NOMO-1 treated with dmso at 0.1 percent for 144 hours (cell line): ENCODE measurements around the gene FBXW4.

Source experiments
- DNase-seq: peaks from one replicate; lab custom pipeline; 2025; ENCODE audit not compliant: unreplicated experiment; lab: John Stamatoyannopoulos, UW

The FBXW4 gene, protein sequence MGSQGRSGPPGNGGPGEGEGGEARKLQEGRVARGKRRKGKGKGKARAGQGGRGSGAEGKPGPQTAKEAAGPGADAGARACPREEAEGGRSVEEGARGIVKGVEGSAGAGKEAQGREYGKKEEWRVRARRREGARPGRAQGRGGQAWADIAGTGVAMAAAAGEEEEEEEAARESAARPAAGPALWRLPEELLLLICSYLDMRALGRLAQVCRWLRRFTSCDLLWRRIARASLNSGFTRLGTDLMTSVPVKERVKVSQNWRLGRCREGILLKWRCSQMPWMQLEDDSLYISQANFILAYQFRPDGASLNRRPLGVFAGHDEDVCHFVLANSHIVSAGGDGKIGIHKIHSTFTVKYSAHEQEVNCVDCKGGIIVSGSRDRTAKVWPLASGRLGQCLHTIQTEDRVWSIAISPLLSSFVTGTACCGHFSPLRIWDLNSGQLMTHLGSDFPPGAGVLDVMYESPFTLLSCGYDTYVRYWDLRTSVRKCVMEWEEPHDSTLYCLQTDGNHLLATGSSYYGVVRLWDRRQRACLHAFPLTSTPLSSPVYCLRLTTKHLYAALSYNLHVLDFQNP

DNA sequence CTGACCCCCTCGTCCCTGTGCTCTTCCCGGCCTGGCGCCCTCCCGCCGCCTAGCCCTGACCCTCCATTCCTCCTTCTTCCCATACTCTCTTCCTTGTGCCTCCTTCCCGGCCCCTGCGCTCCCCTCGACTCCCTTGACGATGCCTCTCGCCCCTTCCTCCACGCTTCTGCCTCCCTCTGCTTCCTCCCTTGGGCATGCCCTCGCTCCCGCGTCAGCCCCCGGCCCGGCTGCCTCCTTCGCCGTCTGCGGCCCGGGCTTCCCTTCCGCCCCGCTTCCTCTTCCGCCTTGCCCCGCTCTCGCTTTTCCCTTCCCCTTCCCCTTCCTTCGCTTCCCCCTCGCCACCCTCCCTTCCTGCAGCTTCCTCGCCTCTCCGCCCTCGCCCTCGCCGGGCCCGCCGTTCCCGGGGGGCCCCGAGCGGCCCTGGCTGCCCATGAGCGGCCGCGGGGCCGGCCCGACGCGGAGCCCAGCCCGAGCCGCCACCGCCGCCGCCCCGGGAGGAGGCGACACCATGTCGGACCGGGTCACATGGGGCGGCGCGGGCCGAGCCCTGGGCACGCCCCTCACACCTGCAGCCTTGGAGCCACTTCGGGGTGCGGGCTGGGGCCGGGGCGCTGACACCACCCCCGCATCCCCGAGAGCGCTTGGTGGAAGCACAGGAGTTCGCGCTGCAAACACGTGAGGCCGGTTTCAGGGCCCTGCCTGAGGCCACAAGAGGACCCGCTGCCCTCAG lies at the start of gene FBXW4:
Gene FBXW4, minus strand, starts transcription at position 497 of the 730 bp plus-strand sequence. Its CDS starts 65 bp downstream, at position 432.
- peak; percentile 61 for DNase-seq

DNA sequence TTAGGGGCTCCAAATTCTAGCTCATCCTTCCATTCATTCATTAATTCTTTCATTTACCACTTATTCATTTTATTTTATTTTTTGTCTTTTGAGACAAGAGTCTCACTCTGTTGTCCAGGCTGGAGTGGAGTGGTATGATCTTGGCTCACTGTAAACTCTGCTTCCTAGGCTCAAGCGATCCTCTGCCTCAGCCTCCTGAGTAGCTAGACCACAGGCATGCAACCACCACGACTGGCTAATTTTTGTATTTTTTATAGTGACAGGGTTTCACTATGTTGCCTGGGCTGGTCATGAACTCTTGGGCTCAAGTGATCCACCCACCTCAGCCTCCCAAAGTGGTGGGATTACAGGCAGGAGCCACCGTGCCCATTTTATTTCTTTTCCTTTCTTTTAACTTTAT lies 49.3 kb upstream of the FBXW4 start:
- DNase-seq: no peak

DNA sequence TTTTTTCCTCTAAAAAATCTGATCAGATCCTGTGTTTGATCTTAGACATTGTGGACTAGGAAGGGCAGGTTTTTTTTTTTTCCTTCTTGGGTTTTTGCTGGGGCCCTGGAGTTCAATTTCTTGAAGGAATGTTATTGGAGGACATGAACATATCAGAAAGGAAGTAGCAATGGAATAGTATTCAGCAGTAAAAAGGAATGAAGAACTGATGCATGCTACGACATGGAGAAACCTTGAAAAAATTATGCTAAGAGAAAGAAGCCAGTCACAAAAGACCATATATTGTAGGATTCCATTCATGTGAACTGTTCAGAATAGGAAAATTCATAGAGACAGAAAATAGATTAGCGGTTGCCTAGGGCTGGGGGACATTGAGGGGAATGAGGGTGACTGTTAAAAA lies 47.0 kb upstream of the FBXW4 start:
- DNase-seq: no peak

DNA sequence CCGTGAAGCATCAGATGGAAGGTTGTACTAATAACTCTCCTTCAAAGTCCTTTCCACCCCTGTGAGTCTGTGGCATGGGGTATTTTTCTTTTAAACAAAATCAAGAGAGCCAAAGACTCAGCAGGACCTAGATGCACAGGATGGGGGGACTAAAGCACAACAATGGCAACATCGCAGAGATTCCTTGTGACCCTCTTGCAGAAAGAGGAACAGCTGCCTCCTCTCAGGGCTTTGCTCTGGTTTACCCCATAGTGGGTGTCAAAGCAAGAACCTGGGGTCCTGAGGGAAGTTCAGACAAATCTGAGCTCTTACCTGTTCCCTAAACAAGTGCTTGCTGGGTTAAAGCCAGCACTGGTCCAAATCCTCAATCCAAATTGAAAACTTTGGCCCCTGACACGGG lies 41.7 kb upstream of the FBXW4 start:
- no peak for DNase-seq

DNA sequence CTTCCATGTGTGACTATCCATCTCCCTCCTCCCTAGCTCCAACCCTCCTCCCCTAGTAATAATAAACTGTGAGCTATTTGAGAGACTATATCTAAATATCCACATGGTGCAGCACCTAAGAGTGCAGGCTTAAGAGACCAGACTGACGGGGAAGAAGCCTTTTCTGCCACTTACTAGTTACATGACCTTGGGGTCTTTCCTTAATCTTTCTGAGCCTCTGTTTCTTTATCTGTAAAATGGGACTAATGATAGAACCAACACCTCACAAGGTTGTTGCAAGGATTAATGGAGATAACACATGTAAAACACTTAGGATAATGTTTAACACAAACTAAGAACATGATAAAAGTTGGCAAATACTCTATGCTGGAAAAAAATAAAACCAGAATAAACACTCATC lies 37.1 kb upstream of the FBXW4 start:
- no peak for DNase-seq

DNA sequence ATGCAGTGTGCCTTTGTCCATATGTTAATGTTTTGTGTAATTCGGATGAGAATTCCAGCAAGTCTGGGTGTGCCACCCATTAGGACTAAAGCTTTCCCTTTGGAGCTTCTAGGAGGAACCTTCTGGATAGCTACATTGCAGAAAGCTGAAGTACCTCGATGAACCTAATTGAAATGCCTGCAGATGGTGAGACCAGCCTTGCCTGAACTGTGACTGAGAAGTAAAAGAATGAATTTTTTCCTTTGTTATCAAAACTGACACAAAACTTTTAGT lies 31.1 kb upstream of the FBXW4 start:
- DNase-seq: no peak

DNA sequence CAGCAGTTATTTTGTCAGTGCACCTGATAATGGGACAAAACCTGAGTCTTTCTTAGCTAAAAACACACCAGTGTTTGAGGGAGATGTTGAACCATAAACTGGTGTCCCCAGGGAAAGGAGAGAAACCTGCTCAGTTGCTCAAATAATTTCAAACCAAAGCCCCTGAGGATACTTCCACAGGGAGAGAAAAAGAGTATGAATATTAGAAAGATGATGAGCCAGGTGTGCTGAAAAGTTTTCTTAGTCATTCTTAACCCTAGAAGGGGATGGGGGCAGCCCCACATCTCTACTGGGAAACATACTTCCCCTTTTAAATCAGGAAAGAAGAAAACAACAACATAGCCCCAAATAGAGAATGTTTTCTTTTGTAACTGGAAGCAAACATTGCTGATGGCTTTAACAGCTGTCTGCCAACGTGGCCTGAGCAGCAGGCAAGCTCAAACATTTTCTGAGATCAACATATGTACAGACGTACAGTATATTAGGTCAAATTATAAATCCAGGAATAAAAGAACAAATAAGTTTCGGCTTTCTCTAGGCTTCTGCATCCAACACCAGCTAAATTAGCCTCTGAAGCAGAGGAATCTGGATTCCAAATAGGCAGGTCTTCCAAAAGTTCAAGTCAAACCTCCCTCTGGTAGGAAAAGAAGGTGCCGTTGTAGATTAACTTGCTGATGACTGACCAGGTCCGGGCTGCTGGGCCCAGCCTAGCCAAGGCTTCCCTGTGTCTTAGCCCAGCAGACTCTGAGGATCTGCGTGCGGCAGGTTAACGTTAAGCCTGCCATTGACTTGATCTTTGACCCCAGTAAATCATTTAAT lies 30.5 kb upstream of the FBXW4 start:
- no peak for DNase-seq

DNA sequence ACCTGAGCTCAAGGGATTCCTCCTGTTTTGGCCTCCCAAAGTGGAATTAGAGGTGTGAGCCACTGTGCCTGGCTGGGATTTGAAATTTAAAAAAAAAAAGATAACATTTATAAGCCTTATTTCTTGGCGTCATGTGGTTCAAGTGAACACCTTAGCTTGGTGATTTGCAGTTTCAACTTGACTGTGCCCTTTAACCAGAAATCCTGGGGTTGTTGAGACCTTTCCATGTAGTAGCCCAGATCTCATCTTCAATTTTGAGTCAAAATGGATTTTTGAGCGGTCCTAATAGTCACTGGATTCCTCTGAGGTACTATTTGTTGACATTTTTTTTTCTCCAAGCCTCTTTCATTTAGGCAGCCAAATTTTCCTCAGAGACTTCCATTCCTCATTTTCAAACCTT lies 29.5 kb upstream of the FBXW4 start:
- DNase-seq: no peak

DNA sequence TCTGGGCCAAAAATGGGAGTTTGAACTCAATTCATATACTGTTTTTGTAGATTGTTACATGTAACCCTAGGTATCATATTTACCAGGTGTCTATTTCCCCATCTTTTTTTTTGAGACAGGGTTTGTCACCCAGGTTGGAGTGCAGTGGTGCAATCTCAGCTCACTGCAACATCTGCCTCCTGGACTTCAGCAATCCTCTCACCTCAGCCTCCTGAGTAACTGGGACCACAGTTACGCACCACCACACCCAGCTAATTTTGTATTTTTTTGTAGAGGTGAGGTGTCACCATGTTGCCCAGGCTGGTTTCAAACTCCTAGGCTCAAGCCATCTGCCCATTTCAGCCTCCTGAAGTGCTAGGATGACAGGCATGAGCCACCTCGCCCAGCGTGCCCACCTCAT lies 28.2 kb upstream of the FBXW4 start:
- DNase-seq: no peak

DNA sequence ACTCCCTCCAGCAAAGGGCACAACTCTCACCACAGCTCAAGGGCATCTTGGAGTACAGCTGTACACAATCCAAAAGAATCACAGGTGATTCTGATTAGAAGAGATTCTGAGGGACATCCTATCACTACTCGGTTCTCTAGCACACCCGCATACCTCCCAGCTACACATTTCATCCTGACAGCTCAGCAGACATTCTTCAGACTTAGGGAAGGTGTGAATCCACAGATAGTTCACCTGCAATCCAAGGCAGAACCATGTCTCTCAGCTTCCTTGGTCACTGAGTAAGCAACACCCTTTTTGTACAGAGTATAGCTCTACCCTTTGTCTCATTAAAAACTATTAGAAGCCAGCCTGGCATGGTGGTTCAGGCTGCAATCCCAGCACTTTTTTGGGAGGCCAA lies 26.8 kb upstream of the FBXW4 start:
- no peak for DNase-seq

DNA sequence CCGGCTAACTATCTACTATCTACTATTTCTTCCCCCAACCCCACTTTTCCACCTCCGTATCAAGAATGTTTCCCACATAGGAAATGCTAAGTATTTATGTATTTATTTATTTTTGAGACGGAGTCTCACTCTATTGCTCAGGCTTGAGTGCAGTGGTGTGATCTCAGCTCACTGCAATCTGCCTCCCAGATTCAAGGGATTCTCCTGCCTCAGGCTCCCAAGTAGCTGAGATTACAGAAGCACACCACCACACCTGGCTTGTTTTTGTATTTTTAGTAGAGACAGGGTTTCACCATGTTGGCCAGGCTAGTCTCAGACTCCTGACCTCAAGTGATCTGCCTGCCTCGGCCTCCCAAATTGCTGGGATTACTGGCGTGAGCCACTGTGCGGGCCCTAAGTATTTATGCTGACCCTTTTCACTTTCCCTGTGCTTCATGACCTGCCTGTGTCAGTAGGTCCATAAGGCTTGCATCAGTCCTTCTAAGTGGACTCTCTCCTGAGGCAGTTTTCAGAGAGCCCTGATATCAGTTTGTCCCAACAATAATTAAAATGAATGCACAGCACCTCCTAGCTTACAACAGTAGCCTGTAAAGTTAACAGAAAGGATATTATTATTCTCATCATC lies 25.7 kb upstream of the FBXW4 start:
- DNase-seq: no peak

DNA sequence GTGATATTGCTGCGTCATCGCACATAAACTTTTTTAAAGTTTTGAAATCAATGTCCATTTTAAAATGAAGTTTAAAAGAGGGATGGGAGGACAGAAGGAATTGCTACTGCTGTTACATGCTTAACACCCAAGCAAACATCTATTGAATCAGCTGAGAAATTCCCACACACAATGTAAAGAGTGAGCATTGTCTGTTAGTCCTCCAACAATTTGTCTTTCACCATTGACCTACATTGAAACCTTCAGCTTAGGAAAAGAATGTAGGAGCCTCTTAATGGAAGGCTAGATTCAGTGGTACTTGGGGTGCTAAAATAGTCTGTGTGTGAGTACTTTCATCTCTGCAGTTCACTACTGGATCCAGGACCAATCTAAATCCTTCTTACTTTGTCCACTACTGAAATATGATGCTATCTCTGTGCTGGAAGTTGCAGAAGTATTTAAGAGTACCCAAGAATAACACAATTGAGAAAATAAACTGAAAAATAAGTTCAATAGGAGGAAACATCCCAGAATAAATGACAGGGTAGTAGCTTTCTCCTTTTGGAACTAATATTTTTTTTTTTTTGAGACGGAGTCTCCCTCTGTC lies 23.8 kb upstream of the FBXW4 start:
- DNase-seq: no peak

DNA sequence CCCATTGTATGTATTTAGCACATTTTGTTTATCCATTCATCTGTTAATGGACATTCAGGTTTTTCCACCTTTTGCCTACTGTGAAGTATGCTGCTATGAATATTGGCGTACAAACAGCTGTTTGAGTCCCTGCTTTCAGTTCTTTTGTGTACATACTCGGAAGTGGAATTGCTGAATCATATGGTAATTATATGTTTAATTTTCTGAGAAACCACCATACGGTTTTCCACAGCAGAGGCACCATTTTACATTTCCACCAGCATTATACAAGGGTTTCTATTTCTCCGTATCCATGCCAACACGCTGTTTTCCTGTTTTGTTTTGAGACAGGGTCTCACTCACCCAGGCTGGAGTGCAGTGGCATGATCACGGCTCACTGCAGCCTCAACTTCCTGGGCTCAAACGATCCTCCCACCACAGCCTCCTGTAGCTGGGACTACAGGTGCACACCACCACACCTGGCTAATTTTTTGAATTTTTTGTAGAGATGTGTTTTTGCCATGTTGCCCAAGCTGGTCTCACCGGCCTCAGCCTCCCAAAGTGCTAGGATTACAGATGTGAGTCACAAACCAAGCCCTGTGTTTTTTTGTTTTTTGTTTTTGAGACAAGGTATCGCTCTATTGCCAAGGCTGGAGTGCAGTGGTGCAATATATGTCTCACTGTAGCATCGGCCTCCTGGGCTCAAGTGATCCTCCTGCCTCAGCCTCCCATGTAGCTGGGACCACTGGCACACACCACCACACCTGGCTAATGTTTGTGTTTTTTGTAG lies 22.1 kb upstream of the FBXW4 start:
- no peak for DNase-seq

DNA sequence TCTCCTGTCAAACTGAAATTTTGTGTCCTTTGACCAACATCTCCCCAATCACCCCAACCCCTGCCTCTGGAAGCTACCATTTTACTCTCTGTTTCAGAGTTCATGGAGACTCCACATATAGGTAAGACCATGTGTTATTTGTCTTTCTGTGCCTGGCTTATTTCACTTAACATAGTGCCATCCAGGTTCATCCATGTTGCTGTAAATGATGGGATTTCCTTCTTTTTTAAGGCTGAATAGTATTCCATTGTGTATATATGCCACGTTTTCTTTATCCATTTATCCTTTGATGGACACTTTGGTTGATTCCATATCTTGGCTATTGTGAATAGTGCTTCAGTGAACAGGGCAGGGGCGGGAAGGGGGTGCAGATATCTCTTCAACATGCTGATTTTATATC lies 18.0 kb upstream of the FBXW4 start:
- no peak for DNase-seq

DNA sequence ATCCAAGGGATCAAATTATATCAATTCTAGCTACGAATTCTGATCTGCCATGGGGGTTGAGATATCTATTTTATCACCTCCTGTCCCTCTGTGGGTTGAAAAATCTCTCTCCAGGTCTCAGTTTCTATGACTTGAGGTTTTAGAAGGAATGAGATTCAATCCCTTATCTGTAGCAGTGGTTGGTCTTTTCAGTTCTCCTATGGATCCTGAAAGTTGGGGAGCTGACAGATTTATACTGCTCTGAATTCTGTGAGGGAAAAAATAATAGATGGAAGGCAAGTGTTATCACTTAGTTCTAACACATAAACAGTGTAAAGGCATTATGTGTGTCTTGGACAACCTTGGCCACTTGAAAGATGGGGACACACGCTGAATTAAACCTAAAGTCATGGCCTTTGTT lies 15.8 kb upstream of the FBXW4 start:
- no peak for DNase-seq

DNA sequence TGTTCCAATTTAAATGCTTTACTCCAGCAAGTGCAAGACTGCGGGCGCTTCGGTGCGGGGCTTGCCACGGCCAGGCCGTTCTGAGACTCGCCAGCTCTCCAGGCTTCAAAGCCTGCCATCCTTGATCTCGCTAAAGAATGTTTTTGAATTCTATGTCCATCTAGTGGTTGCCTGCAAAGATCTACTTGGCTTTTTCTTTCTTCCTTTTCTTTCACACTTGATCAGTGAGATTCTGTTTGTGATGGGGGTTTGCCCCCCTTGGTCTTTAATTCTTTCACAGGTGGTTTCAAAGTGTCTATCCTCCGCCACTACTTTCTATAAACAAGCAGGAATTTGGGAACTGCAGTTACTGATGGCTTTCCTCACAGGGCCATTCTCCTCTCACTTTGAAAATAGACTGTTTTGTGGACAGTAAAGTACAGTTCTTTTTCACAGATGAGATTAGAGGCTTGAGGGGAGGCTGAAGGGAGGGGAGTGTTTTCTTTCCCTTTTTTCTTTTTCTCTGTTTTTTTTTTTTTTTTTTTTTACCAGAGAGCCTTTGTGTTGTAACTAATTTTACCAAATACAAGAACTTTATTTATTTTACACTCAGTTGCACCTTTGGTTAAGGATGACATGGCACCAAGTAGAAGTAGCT lies 15.2 kb upstream of the FBXW4 start:
- DNase-seq: no peak

DNA sequence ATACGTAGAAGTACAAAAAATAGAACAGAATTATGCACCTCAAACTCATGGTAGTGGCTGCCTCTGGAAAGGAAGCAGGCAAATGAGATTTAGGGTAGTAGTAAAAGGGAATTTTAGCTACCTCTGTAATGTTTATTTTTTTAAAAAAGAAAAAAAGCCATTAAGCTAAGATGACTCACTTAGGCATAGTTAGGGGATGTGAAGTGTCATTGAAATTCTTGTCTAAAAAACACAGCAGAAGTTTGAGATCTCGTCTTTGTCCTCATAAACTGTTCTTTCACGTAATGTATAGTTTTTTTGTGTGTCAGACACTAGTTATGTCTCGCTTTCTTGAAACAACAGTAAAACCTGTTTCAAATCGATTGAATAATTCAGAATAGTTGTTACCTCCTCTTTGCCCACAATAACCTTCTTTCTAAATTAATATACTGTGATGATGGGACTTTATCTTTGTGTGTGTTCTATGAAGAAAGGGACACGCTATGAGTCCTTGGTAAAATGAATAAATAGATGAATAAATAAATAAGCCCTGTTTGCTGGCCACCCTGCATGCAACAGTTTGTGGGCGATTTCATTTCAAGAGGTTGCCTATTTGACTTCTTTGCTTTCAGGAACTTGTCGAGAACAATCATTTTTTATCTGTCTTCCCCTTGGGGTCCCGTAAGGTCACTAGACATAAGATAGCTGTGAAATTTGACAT lies 14.5 kb upstream of the FBXW4 start:
- no peak for DNase-seq

DNA sequence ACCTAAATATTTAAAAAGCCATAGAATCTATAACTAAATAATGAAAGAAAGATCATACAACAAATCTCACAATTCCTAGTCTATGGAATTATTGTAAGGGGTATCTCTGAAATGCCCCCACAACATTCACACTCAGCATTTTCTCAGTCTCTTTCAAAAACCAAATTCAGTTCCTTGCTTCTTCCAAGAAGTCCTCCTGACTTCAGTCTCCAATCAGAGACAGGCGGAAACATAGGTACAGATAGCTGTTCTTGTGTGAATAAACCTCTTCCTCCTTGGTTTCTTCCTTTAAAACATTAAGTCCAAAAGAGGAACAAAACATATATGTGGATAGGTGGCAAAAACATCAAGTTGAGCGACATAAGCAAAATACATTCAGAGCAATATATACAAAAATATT lies 13.9 kb upstream of the FBXW4 start:
- peak; percentile 5 for DNase-seq

DNA sequence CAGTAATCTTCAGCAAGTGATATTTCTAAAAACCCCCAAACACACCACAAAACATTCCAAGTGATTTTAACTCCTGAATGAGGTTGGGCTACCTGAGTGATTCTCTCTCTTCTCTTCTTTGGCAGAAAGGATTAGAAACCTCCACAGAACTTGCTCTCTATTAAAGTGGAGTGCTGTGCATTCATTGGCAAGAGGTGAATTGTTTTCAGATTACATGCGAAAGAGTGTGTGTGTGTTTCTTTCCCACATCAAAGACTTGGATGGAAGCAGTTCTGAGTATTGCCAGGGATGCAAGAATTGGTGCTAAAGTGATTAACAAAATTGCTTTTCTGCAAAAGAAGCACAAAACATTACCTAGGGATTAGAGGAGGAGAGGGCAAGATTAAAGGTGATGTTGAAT lies 13.1 kb upstream of the FBXW4 start:
- DNase-seq: no peak
